ENCODE measurements around the gene MAEL.

MAEL gene

GRCh38 chr1:166980818-166981217, 8.3 kb upstream of the MAEL start:
- no peak overlapping the region for H3K9ac ChIP-seq (ENCODE audit: low read depth, low read length)
- no peak overlapping the region for H3K4me3 ChIP-seq (ENCODE audit: low read length)
- WGBS, result 89% methylated on average over 3 of the region's 3 CpGs
- H3K9me3 ChIP-seq (ENCODE audit: insufficient read depth, low read depth, low read length), result no peaks in the 10 kb centered on the region
- H3K27me3 ChIP-seq (ENCODE audit: insufficient read depth, low read length), result peaks cover 38% of the 10 kb centered on the region
- H3K36me3 ChIP-seq (ENCODE audit: insufficient read depth, low read length), result no peaks in the 10 kb centered on the region
- H3K27ac ChIP-seq (ENCODE audit: low read depth, low read length), result no peak overlapping the region
- H3K4me1 ChIP-seq (ENCODE audit: insufficient read depth, low read length), result no peaks in the 10 kb centered on the region

- no peak overlapping the region for H3K27ac ChIP-seq (ENCODE audit: low read depth, low read length)
- H3K4me1 ChIP-seq (ENCODE audit: insufficient read depth, low read length), result no peaks in the 10 kb centered on the region
- peaks cover 30% of the 10 kb centered on the region for H3K27me3 ChIP-seq (ENCODE audit: insufficient read depth, low read length)
- no peak overlapping the region for H3K9ac ChIP-seq (ENCODE audit: low read depth, low read length)
- H3K36me3 ChIP-seq (ENCODE audit: insufficient read depth, low read length), result no peaks in the 10 kb centered on the region
- no peaks in the 10 kb centered on the region for H3K9me3 ChIP-seq (ENCODE audit: insufficient read depth, low read depth, low read length)
- WGBS, result 94% methylated on average over 1 of the region's 1 CpG
- H3K4me3 ChIP-seq (ENCODE audit: low read length), result no peak overlapping the region
Observed at GRCh38 chr1:166981589-166981988, 7.5 kb upstream of the MAEL start.

- Histone ChIP-seq H3K27ac (ENCODE audit: low read depth, low read length) (no peak overlapping the region), H3K4me1 (ENCODE audit: insufficient read depth, low read length) (0 out of 2 replicates have a peak, but pooled peaks cover 6% of the 10 kb centered on the region)
- WGBS, result 100% methylated on average over 1 of the region's 1 CpG
Observed at GRCh38 chr1:166999075-166999474, 10.0 kb downstream of the MAEL start.

GRCh38 chr1:166999500-167000055, 10.5 kb downstream of the MAEL start:
- 0 out of 2 replicates have a peak, but pooled peaks cover 6% of the 10 kb centered on the region for H3K4me1 ChIP-seq (ENCODE audit: insufficient read depth, low read length)
- no peaks in the 10 kb centered on the region for H3K36me3 ChIP-seq (ENCODE audit: insufficient read depth, low read length)
- no peak overlapping the region for H3K9ac ChIP-seq (ENCODE audit: low read depth, low read length)
- WGBS, result 61% methylated on average over 3 of the region's 3 CpGs
- H3K4me3 ChIP-seq (ENCODE audit: low read length), result no peak overlapping the region
- no peaks in the 10 kb centered on the region; the same call in 1 of the 2 replicates for H3K9me3 ChIP-seq (ENCODE audit: insufficient read depth, low read depth, low read length)
- no peaks in the 10 kb centered on the region for H3K27me3 ChIP-seq (ENCODE audit: insufficient read depth, low read length)
- H3K27ac ChIP-seq (ENCODE audit: low read depth, low read length), result no peak overlapping the region

More at GRCh38 chr1:166999075-166999474, 10.0 kb downstream of the MAEL start:
- Histone ChIP-seq H3K9me3 (ENCODE audit: insufficient read depth, low read depth, low read length) (no peaks in the 10 kb centered on the region; the same call in 1 of the 2 replicates), H3K36me3 (ENCODE audit: insufficient read depth, low read length) (no peaks in the 10 kb centered on the region), H3K4me3 (ENCODE audit: low read length) (no peak overlapping the region), H3K27me3 (ENCODE audit: insufficient read depth, low read length) (no peaks in the 10 kb centered on the region), H3K9ac (ENCODE audit: low read depth, low read length) (no peak overlapping the region)

GRCh38 chr1:167000546-167000945, 11.5 kb downstream of the MAEL start:
- no peak overlapping the region for H3K9ac ChIP-seq (ENCODE audit: low read depth, low read length)
- H3K4me1 ChIP-seq (ENCODE audit: insufficient read depth, low read length), result 0 out of 2 replicates have a peak, but pooled peaks cover 6% of the 10 kb centered on the region
- H3K9me3 ChIP-seq (ENCODE audit: insufficient read depth, low read depth, low read length), result no peaks in the 10 kb centered on the region; the same call in 1 of the 2 replicates
- H3K27me3 ChIP-seq (ENCODE audit: insufficient read depth, low read length), result no peaks in the 10 kb centered on the region
- no peaks in the 10 kb centered on the region for H3K36me3 ChIP-seq (ENCODE audit: insufficient read depth, low read length)
- H3K27ac ChIP-seq (ENCODE audit: low read depth, low read length), result no peak overlapping the region
- 90% methylated on average over 1 of the region's 1 CpG for WGBS
- no peak overlapping the region for H3K4me3 ChIP-seq (ENCODE audit: low read length)

- Histone ChIP-seq H3K27me3 (ENCODE audit: insufficient read depth, low read length) (no peaks in the 10 kb centered on the region), H3K36me3 (ENCODE audit: insufficient read depth, low read length) (no peaks in the 10 kb centered on the region), H3K27ac (ENCODE audit: low read depth, low read length) (no peak overlapping the region), H3K4me3 (ENCODE audit: low read length) (no peak overlapping the region), H3K4me1 (ENCODE audit: insufficient read depth, low read length) (0 out of 2 replicates have a peak, but pooled peaks cover 6% of the 10 kb centered on the region), H3K9ac (ENCODE audit: low read depth, low read length) (no peak overlapping the region), H3K9me3 (ENCODE audit: insufficient read depth, low read depth, low read length) (no peaks in the 10 kb centered on the region; the same call in 1 of the 2 replicates)
- 95% methylated on average over 2 of the region's 2 CpGs for WGBS
Observed at GRCh38 chr1:167002354-167002753, 13.3 kb downstream of the MAEL start.

- H3K36me3 ChIP-seq (ENCODE audit: insufficient read depth, low read length), result no peaks in the 10 kb centered on the region
- 94% methylated on average over 2 of the region's 2 CpGs for WGBS
- H3K27me3 ChIP-seq (ENCODE audit: insufficient read depth, low read length), result no peaks in the 10 kb centered on the region
- H3K4me3 ChIP-seq (ENCODE audit: low read length), result no peak overlapping the region
- H3K4me1 ChIP-seq (ENCODE audit: insufficient read depth, low read length), result 0 out of 2 replicates have a peak, but pooled peaks cover 6% of the 10 kb centered on the region
- H3K9me3 ChIP-seq (ENCODE audit: insufficient read depth, low read depth, low read length), result no peaks in the 10 kb centered on the region; the same call in 1 of the 2 replicates
- no peak overlapping the region for H3K27ac ChIP-seq (ENCODE audit: low read depth, low read length)
- no peak overlapping the region for H3K9ac ChIP-seq (ENCODE audit: low read depth, low read length)
Observed at GRCh38 chr1:167003711-167004110, 14.6 kb downstream of the MAEL start.

- Histone ChIP-seq H3K4me3 (ENCODE audit: low read length) (no peak overlapping the region), H3K9me3 (ENCODE audit: insufficient read depth, low read depth, low read length) (no peaks in the 10 kb centered on the region)
Observed at GRCh38 chr1:167011560-167012191, 22.6 kb downstream of the MAEL start.

GRCh38 chr1:167012570-167012969, 23.5 kb downstream of the MAEL start:
- Histone ChIP-seq H3K4me1 (ENCODE audit: insufficient read depth, low read length) (peaks cover 9% of the 10 kb centered on the region; the same call in 1 of the 2 replicates), H3K27ac (ENCODE audit: low read depth, low read length) (no peak overlapping the region), H3K9me3 (ENCODE audit: insufficient read depth, low read depth, low read length) (no peaks in the 10 kb centered on the region), H3K27me3 (ENCODE audit: insufficient read depth, low read length) (no peaks in the 10 kb centered on the region), H3K36me3 (ENCODE audit: insufficient read depth, low read length) (no peaks in the 10 kb centered on the region), H3K9ac (ENCODE audit: low read depth, low read length) (no peak overlapping the region), H3K4me3 (ENCODE audit: low read length) (no peak overlapping the region)
- WGBS, result 87% methylated on average over 2 of the region's 2 CpGs

More at GRCh38 chr1:167011560-167012191, 22.6 kb downstream of the MAEL start:
- Histone ChIP-seq H3K27me3 (ENCODE audit: insufficient read depth, low read length) (no peaks in the 10 kb centered on the region), H3K4me1 (ENCODE audit: insufficient read depth, low read length) (peaks cover 9% of the 10 kb centered on the region; the same call in 1 of the 2 replicates), H3K9ac (ENCODE audit: low read depth, low read length) (no peak overlapping the region), H3K36me3 (ENCODE audit: insufficient read depth, low read length) (no peaks in the 10 kb centered on the region), H3K27ac (ENCODE audit: low read depth, low read length) (no peak overlapping the region)
- no CpG with 5 or more reads among the region's 1 CpG for WGBS

- Histone ChIP-seq H3K27me3 (ENCODE audit: insufficient read depth, low read length) (no peaks in the 10 kb centered on the region), H3K36me3 (ENCODE audit: insufficient read depth, low read length) (no peaks in the 10 kb centered on the region), H3K4me3 (ENCODE audit: low read length) (no peak overlapping the region), H3K9me3 (ENCODE audit: insufficient read depth, low read depth, low read length) (no peaks in the 10 kb centered on the region), H3K27ac (ENCODE audit: low read depth, low read length) (no peak overlapping the region), H3K9ac (ENCODE audit: low read depth, low read length) (no peak overlapping the region), H3K4me1 (ENCODE audit: insufficient read depth, low read length) (peaks cover 9% of the 10 kb centered on the region; the same call in 1 of the 2 replicates)
- 82% methylated on average over 7 of the region's 8 CpGs for WGBS
Observed at GRCh38 chr1:167013108-167013929, 24.2 kb downstream of the MAEL start.

Measured in HUES64 (cell line).